Neuron (in vitro differentiated cells): ENCODE measurements around the gene GNAT3.

Source experiments
- H2AFZ ChIP-seq: one replicate; pipeline ENCODE4 v1.6.1; 2013; ENCODE audit warnings: low read depth, mild to moderate bottlenecking, inconsistent platforms, low read length, moderate library complexity
- H3K27me3 ChIP-seq: one replicate; pipeline ENCODE4 v1.6.1; 2013; ENCODE audit warnings: low read length; ENCODE audit not compliant: insufficient read depth
- H3K36me3 ChIP-seq: one replicate; pipeline ENCODE4 v1.6.1; 2013; ENCODE audit warnings: low read length; ENCODE audit not compliant: insufficient read depth
- H3K4me1 ChIP-seq: one replicate; pipeline ENCODE4 v1.6.1; 2013; ENCODE audit warnings: low read length; ENCODE audit not compliant: insufficient read depth
- H3K4me3 ChIP-seq: 2 replicates; pipeline ENCODE4 v1.5.1; 2013; ENCODE audit warnings: mild to moderate bottlenecking, low read length, moderate library complexity
- H3K9me3 ChIP-seq: one replicate; pipeline ENCODE4 v1.6.1; 2013; ENCODE audit warnings: low read length

The GNAT3 gene

DNA sequence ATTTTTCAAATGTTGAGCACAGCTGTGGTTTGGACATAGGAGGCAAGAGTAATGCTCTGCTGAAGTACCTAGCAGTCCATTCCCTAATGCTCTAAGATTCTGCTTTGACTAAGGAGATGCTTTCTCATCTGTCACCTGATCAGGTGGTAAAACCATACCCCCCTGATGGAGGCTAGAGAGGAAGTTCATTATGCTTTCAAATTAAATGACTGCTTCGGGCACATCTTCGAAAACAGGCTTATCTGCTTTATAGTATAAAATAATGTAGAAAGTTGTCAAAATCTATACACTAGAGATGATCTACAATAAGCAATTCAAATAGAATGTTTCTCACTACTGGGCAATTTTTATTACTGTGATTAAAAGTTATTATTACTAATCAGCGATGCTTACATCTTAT is at the start of gene GNAT3:
Gene GNAT3, minus strand, starts transcription at position 101 of the 400 bp plus-strand sequence. CDS start 138 bp downstream, outside the sequence.
- Histone ChIP-seq H3K4me3 (no peak within 1 kb of the TSS), H3K36me3 (no peaks in the 10 kb centered on the region), H2AFZ (no peak within 1 kb of the TSS)

DNA sequence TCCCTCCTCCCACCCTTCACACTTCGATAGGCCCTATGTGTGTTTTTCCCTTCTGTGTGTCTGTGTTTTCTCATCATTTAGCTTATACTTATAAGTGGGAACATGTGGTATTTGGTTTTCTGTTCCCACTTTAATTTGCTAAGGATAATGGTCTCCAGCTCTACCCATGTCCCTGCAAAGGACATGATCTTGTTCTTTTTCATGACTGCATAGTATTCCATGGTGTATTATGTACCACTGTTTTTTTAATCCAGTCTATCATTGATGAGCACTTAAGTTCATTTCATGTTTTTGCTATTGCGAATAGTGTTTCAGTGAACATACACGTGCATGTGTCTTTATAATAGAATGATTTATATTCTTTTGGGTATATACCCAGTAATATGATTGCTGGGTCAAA is 46.3 kb upstream of the GNAT3 start:
- no peaks in the 10 kb centered on the region for H3K9me3 ChIP-seq
- no peaks in the 10 kb centered on the region for H3K27me3 ChIP-seq
- H3K4me1 ChIP-seq = no peaks in the 10 kb centered on the region
- no peak overlapping the region for H2AFZ ChIP-seq
- no peaks in the 10 kb centered on the region for H3K36me3 ChIP-seq
- no peak overlapping the region for H3K4me3 ChIP-seq

More for the DNA sequence above, at the start of gene GNAT3:
- no peaks in the 10 kb centered on the region for H3K27me3 ChIP-seq
- H3K9me3 ChIP-seq = no peaks in the 10 kb centered on the region
- H3K4me1 ChIP-seq = no peaks in the 10 kb centered on the region

DNA sequence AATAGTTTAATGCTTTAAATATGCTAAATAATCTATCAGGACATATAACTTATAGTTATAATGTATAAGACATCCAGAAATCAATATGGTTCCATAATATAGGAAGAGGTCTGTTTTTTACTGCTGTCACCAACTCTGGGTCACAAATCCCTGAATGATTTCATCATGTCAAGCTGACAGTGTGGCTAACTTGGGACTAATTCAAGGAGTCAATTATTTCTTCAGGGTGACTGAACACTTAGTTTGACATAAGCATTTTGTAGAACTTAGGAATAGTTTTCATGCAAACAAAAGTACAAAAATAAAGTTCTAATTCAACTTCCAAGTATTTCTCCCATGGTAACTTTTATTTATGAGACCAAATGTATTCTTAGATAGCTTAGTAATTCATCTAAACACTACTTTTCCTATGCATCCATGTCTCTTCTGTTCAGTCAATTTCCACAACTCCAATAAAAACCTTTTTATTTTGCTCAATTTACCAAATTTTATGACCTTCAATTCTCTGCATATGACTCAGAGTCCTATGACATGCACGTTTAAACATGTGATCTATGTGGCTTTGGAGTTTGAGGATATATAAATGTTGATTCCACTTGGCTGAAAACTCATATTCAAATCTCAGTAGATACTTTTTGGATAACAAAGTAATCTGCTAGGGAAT is 40.3 kb upstream of the GNAT3 start:
- Histone ChIP-seq H3K4me3 (no peak overlapping the region), H3K4me1 (peaks cover 3% of the 10 kb centered on the region), H3K27me3 (no peaks in the 10 kb centered on the region), H3K36me3 (no peaks in the 10 kb centered on the region), H3K9me3 (no peaks in the 10 kb centered on the region), H2AFZ (no peak overlapping the region)

DNA sequence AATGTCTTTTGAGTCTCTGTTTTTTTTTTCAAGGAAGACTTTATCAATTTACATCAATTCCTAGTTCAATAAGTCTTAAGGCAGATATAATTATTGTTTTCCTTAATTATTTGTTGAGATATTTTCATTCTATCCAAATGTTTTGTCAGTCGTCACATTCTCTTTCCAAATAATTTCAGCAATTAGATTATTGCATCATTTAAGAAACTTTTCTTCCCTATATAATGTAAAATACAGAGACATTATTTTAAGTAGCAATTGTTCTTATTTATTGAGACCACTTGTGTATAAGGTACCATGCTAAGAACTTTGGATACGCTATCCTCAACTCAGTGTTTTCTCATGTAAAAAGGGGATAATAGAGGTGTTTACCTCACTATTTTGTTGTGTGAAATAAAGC is 38.1 kb upstream of the GNAT3 start:
- Histone ChIP-seq H3K36me3 (no peaks in the 10 kb centered on the region), H2AFZ (no peak overlapping the region), H3K4me1 (peaks cover 3% of the 10 kb centered on the region), H3K9me3 (no peaks in the 10 kb centered on the region), H3K4me3 (no peak overlapping the region), H3K27me3 (no peaks in the 10 kb centered on the region)

DNA sequence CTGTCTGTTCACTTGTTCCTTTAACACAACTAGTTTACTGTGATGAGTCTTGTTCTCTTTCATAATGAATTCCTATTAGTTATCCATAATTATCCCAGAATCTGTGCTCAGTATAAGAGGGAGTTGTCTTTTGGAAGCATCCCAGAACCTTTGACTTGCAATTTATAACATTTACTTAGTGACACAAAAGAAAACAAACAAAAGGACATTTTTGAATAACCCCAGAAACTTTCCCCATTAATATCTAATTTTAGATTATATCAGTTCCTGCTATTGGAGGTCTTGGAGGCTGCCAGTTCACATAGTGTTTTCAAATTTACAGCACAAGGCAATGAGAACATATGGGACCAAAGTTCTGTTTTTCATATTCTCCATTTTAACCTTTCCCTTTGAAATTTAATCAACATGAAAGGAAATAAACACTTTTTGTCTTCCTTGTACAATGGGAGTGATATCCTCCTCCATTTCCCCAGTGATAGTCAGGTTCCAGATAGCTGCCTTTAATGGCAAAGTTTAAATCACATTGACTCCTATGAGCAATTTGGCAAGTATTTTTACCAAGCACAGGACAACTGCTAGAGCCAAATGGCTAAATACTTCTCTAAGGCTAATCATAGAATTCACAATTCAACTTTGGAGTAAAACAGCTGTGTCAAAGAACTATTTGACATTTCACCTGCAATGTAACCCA is 37.1 kb upstream of the GNAT3 start:
- no peaks in the 10 kb centered on the region for H3K9me3 ChIP-seq
- peaks cover 3% of the 10 kb centered on the region for H3K4me1 ChIP-seq
- no peak overlapping the region for H2AFZ ChIP-seq
- H3K4me3 ChIP-seq = no peak overlapping the region
- H3K27me3 ChIP-seq = no peaks in the 10 kb centered on the region
- H3K36me3 ChIP-seq = no peaks in the 10 kb centered on the region

DNA sequence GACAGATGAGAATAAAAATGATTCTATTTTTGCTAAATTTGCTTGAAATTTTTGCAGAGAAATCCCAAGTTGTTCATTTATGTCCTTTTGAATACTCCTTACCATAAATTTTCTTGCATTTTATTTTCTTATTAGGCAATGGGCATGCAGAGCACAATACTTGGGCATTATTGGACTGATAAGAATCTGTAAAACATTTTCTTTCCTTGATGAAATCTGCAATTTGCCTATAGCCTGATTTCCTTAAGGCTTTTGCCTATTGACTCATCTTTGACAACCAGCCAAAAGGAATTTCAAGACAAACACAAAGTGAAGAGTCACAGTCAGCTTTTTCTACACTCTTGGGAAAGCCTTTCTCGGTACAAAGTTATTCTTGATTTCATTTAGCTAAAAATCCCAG is 30.5 kb upstream of the GNAT3 start:
- Histone ChIP-seq H3K4me3 (no peak overlapping the region), H3K27me3 (no peaks in the 10 kb centered on the region), H3K4me1 (no peaks in the 10 kb centered on the region), H2AFZ (no peak overlapping the region), H3K36me3 (no peaks in the 10 kb centered on the region), H3K9me3 (peaks cover 2% of the 10 kb centered on the region)

DNA sequence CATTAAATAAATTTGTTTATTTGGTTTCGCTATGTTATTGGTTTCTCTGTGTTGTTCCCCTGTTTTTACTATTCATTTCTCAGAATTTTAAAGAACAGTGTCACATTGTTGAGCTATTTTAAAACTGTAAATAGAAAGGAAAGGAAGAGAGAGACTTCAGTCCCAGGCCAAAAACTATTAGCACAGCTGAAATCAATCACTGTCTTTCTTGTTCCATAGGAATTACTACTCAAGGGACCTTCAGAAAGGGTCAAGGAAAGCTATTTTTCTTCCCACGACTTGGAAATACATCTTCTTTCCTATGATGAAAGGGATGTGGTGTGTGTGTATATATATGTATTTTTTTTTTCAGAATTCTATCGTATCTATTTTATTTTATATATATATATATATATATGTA is 29.0 kb upstream of the GNAT3 start:
- no peaks in the 10 kb centered on the region for H3K4me1 ChIP-seq

DNA sequence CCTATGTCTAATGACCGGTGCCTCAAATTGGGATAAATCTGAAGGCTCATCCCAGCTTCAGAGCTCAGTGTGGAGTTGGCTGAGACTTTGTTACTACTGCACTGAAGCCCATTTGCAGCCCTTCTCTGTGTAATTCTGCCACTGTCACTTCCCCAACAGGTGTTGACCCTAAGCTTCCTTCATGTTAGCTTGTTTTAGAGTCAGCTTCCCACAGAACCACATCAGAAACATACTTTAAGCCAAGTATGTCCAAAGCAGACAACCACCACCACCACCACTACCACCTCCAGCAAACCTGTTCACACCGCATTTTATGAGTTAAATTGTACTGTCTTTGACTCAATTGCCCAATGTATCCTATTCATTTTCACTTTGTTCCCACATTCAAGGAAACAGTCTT is 25.2 kb upstream of the GNAT3 start:
- Histone ChIP-seq H3K36me3 (no peaks in the 10 kb centered on the region), H3K27me3 (no peaks in the 10 kb centered on the region), H3K4me1 (peaks cover 6% of the 10 kb centered on the region), H2AFZ (no peak overlapping the region), H3K4me3 (no peak overlapping the region), H3K9me3 (peaks cover 3% of the 10 kb centered on the region)

More for the DNA sequence above, 29.0 kb upstream of the GNAT3 start:
- Histone ChIP-seq H3K9me3 (peaks cover 2% of the 10 kb centered on the region), H3K27me3 (no peaks in the 10 kb centered on the region), H3K4me3 (no peak overlapping the region), H3K36me3 (no peaks in the 10 kb centered on the region), H2AFZ (no peak overlapping the region)

DNA sequence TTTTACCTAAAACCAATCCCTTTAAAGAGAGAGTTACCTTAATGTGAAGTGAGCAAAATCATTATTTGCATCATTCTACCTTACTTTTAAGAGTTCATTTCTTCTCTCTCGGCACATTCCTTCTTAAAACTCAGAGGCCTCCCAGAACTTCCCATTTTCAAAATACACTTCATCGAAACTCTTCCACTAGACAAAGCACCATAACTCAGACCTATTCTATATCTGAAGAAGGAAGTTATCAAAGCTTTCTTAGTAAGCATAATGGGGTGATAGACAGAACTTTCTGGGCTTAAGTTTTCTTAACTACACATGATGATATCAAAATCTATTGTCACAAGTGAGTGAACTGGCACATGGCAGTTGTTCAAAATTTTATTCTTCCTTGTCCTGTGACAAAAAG is 24.6 kb upstream of the GNAT3 start:
- no peak overlapping the region for H3K4me3 ChIP-seq
- no peaks in the 10 kb centered on the region for H3K36me3 ChIP-seq
- H2AFZ ChIP-seq = no peak overlapping the region
- H3K27me3 ChIP-seq = no peaks in the 10 kb centered on the region
- peaks cover 6% of the 10 kb centered on the region for H3K4me1 ChIP-seq
- peaks cover 4% of the 10 kb centered on the region for H3K9me3 ChIP-seq

DNA sequence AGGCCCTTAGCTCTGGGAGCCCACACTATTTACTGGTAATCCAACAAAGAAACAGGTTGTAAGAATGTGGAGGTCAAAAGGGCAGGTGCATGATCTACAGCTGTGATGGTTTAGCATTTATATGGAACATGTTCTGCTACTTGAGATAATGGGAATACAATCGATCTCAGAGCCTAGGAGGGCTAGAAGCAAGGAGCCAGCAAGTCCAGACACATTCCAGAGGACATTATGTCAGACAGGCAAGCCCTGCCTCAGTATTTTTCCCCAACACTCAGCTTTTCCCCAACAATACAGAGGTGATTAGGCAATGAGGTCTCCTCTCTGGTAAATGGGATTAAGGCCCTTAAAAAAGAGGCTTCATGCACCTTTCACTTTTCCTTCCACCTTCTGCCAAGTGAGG is 21.4 kb upstream of the GNAT3 start:
- Histone ChIP-seq H3K4me1 (peaks cover 6% of the 10 kb centered on the region), H2AFZ (no peak overlapping the region), H3K36me3 (no peaks in the 10 kb centered on the region), H3K27me3 (no peaks in the 10 kb centered on the region), H3K9me3 (peaks cover 2% of the 10 kb centered on the region), H3K4me3 (no peak overlapping the region)

DNA sequence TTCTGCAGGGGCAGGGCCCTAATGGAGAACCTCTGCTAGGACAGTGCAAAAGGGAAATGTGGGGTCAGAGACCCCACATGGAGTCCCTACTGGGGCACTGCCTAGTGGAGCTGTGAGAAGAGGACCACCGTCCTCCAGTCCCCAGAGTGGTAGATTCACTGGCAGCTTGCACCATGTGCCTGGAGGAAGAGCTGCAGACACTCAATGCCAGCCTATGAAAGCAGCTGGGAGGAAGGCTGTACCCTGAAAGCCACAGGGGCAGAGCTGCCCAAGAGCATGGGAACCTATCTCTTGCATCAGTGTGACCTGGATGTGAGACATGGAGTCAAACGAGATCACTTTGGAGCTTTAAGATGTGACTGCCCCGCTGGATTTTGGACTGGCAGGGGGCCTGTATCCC is 20.3 kb upstream of the GNAT3 start:
- Histone ChIP-seq H3K27me3 (no peaks in the 10 kb centered on the region), H3K36me3 (no peaks in the 10 kb centered on the region), H3K4me1 (peaks cover 6% of the 10 kb centered on the region), H2AFZ (no peak overlapping the region), H3K4me3 (no peak overlapping the region), H3K9me3 (peaks cover 2% of the 10 kb centered on the region)

DNA sequence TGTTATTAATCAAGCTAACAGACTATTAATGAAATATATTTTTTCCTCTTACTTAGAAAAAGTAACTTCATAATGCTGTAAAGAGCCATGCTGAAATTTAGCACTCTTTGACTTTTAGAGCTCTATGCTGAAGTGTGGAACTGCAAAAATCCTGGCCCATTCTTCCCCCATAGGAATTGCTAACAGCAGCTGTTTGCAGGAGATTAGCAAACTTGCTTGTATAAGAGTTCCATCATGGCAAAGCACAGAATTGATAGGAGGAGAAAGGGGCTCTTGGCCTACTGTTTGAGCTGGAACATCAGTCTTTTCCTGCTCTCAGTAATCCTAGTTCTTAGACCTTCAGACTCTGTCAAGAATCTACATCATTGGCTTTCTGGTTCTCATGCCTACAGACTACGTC is 18.3 kb upstream of the GNAT3 start:
- Histone ChIP-seq H3K36me3 (no peaks in the 10 kb centered on the region), H3K27me3 (no peaks in the 10 kb centered on the region), H3K4me3 (no peak overlapping the region), H3K9me3 (peaks cover 2% of the 10 kb centered on the region), H2AFZ (no peak overlapping the region), H3K4me1 (peaks cover 6% of the 10 kb centered on the region)

DNA sequence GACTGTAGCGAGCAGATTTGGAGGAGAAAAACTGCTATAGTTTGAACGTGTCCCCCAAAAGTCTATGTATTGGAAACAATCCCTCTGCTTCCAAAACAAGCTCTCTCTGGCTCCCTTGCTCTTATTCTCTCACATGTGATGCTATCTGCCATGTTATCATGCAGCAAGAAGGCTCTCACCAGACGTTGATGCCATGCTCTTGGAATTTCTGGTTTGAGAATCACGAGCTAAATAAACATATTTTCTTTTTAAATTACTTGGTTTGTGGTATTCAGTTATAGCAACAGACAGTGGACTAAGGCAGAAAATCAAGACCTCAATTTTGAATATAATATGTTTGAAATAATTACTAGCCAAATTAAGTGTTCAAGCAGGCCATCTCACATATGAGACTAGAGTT is 17.5 kb upstream of the GNAT3 start:
- peaks cover 2% of the 10 kb centered on the region for H3K9me3 ChIP-seq
- H3K27me3 ChIP-seq = no peaks in the 10 kb centered on the region
- H2AFZ ChIP-seq = no peak overlapping the region
- H3K36me3 ChIP-seq = no peaks in the 10 kb centered on the region
- peaks cover 6% of the 10 kb centered on the region for H3K4me1 ChIP-seq
- no peak overlapping the region for H3K4me3 ChIP-seq

DNA sequence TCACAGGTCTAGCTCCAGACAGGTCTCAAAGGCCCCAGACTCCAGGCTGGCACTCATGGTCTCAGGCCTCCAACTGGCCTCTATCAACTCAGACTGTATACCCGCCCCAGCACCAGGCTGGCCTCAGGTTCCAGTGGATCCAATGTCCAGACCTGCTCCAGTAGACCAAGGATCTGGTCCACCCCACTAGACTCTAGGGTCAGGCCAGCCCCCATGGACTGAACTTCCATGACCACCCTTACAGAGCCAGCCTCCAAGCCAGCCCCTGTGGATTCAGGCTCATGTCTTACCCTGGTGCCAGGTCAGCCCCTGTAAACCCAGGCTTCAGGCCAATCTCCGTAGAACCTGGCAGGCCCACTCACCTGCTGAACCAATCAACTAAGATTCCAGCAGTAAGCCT is 16.8 kb upstream of the GNAT3 start:
- Histone ChIP-seq H3K4me1 (peaks cover 6% of the 10 kb centered on the region), H3K4me3 (no peak overlapping the region), H2AFZ (no peak overlapping the region), H3K27me3 (no peaks in the 10 kb centered on the region), H3K9me3 (peaks cover 2% of the 10 kb centered on the region), H3K36me3 (no peaks in the 10 kb centered on the region)
